ENCODE data around the gene CCNYL1.
"Not testable (repeated sequence)": the region's sequence is repeated elsewhere in the genome, so short reads cannot be mapped to it uniquely, and the experiment has no call there.

Gene CCNYL1

DNA sequence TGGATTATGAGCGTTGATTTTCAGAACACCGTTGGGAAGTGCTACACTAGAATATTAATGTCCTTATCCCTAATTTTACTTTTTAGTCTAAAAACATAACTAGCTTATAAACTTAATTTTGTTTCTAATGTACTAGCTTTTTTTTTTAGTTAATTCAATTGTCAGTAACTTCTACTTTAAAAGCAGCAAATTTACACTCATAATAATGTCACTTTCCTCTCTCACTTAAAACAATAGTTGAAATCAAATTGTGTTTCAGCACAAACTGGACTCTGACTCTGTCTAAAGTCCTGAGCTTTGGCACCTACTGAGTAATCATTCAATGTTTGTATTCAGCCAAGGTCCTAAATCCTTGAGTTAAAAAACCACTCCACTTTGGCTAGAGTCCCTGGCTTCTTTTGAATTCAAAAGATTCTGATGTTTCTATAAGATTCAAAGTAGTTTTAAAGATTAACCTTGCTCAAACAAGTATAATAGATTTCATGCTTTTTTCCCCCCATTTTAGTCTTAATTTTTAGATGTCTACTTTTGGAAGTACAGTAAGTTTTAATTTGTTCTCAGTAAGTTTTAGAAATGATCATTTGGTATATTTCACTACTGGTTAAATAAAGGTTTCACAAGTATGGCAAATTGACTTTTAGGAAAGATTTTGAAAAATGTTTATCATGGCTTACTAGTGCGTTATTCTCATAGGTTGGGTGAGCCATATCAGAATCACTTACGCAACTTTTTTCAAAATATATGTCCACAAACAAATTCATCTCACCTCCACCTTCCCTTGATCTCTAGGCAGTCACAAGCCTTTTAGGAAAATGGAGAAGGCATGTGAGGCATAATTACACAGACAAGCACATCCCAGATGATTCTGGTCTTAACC lies 23.4 kb downstream of the CCNYL1 start:
- no peak for DNase-seq (ENCODE audit: low read depth in 2 of 2)

DNA sequence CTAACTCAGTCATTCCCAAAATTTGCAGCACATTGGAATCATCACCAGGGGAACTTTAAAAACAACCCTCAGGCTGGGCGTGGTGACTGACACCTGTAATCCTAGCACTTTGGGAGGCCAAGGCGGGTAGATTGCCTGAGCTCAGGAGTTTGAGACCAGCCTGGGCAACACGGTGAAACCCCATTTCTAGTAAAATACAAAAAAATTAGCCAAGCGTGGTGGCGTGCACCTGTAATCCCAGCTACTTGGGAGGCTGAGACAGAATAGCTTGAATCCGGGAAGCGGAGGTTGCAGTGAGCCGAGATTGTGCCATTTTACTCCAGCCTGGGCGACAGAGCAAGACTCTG lies 24.0 kb downstream of the CCNYL1 start:
- DNase-seq (ENCODE audit: low read depth in 2 of 2): not testable (repeated sequence)

DNA sequence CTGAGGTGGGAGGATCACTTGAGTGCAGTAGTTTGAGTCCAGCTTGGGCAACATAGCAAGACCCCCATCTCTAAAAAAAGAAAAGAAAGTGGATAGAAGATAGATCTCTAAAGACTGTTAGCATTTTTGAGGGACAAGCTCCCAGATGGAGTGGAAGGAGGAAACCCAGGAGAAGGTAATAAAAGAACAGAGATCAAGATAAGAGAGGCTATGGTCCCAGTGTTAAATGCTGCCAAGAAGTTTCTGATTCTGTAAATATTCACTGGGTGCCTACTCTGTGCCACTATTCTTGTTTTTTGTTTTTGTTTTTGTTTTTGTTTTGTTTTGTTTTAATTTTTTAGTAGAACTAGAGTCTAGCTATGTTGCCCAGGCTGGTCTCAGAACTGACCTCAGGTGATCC lies 32.1 kb downstream of the CCNYL1 start:
- no peak for DNase-seq (ENCODE audit: low read depth in 2 of 2)

DNA sequence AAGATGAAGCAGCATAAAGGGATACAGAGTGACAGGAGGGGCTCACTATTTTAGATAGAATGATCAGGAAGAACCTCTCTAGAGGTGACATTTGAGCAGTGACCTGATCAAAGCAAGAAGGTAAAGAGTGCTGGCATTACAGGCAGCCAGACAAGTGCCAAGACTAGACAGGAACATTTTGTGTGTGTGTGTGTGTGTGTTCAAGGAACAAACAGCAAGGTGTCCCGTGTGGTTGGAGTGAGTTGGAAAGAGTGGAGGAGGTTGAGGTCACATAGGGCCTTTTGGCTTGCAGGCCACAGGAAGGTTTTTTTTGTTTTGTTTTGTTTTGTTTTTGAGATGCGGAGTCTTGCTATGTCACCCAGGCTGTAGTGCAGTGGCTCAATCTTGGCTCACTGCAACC lies 32.6 kb downstream of the CCNYL1 start:
- DNase-seq (ENCODE audit: low read depth in 2 of 2): no peak

DNA sequence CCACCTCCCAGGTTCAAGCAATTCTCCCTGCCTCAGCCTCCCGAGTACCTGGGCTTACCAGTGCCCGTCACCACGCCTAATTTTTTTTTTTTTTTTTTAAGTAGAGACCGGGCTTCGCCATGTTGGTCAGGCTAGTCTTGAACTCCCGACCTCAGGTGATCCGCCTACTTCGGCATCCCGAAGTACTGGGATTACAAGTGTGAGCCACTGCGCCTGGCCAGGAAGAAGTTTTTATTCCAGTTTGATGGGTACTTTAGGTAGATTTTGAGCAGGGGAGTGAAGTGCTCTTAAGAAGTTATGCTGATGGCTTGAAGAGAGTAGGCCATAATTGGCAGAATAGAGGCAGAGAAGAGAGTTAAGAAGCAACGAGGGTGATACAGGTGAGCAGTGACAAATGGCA lies 33.0 kb downstream of the CCNYL1 start:
- DNase-seq (ENCODE audit: low read depth in 2 of 2): no peak

DNA sequence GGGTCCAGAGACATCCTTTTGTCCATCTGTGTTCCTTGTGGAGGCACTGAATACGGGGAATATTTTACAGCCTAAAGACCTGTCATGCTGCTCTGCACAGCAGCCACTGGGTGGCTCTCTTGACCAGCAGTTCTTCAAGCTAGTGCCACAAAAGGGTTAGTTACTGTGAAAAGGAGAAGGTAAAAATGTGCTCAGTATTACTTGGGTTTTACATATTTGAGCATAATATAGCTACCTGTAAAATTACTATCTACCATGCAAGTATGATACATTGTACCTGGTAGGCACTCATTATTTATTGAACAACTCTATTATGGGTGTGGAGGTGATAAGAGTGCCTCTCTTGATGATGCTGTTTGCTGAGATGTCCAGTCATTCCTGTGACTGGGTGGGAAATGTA lies 34.7 kb downstream of the CCNYL1 start:
- DNase-seq (ENCODE audit: low read depth in 2 of 2): no peak

DNA sequence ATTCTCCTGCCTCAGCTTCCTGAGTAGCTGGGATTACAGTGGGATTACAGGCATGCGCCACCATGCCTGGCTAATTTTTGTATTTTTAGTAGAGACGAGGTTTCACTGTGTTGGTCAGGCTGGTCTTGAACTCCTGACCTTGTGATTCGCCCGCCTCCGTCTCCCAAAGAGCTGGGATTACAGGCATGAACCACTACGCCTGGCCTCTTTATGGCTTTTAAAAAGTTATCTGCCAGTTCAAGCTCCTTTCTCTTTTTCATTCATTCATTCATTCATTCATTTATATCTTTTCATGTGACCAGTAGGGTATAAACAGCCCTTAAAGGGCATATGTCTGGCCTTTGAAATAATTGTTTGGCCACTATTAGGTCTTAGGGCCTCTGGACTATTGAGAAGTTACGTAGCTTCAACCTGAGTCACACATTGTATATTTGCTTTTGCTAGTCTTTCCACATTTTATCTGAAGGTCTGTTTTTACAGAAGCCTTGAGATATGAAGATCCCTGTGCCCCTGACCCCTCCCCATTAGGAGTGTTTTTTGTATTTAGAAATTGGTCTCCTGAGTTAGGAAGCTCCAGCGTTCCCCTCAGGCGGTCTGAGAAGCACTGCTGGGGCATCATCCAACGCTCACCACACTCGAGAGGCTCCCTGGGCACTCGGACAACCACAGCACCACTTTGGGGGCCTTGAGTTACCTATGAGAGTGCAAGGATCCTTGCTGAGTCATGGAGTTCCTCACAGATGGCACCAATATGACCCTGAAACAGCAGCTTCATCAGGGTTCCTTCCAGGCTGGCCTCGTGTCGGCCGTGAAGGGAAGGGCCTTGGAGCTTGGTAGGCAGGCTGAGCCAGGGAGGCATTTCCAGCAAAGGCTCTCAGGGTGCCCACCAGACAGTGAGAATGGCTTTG lies 36.5 kb downstream of the CCNYL1 start:
- no peak for DNase-seq (ENCODE audit: low read depth in 2 of 2)

DNA sequence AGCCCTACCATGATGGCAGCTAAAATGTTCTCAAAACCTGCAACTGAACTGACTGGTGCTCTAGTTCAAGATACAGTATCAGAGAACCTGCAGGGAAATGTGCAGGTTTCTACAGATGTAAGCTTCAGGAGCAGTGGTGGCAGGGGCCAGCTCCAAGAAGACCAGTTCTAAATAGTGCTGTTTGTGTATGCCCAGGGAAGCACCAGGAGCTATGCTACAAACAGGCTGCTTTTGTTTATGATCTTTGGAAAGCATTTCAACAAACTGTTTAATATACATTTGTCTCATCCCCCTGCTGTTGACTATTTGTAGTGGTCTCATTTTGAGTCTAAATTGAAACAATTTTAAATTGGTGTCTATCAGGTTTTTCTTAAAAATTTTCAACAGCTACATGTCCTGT lies 37.6 kb downstream of the CCNYL1 start:
- no peak for DNase-seq (ENCODE audit: low read depth in 2 of 2)

DNA sequence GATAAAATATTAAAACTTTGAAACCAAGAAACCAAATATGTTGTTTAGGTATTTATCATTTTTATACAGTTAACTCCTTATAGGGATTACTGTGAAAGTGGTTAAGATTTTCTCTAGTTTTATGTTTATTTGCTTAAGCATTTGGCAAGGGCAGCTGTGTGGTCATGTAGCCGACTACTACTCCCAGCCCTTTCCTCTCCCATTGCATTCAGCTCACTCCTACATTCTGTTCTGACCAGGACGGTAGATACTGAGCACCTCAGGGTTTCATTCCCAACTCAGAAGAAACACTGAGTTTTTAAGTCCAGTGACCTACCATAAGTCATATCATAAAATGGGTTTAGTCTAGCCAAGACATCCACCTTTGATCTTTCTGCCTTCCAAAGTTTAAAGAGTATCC lies 38.4 kb downstream of the CCNYL1 start:
- DNase-seq (ENCODE audit: low read depth in 2 of 2): no peak

DNA sequence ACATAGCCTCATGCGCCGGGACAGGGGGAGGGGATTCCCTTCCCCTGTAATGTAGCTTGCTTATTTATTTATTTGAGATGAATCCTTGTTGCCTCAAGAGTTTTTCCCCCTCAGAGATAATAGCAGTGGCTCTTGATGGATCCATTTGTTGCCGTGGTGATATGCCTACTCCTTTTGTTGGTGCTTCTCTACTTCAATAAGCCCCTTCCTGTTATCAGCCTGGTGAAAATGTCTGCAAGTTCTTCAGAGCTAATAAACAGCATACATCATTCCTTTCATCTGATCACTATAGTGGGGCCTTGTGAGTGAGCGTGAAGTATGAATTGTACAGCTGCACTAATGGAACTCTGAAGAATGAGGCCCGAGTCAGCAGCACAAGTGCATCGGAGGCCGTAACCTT lies 38.9 kb downstream of the CCNYL1 start:
- DNase-seq (ENCODE audit: low read depth in 2 of 2): no peak

DNA sequence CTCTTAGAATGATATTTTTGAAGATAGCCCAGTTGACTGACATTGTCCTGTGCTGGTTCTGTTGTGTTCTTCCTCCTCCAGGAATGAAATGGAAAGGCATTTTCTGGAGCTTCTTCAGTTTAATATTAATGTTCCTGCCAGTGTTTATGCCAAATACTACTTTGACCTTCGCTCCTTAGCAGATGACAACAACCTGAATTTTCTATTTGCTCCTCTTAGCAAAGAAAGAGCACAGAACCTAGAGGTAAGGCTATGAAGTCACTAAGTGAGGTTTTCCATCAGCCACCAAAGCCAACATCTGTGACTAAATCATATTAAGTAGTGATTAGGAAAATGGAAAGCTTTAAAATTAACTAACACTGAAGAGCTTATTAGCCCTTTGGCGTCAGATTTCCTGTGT lies 39.4 kb downstream of the CCNYL1 start:
- no peak for DNase-seq (ENCODE audit: low read depth in 2 of 2)

DNA sequence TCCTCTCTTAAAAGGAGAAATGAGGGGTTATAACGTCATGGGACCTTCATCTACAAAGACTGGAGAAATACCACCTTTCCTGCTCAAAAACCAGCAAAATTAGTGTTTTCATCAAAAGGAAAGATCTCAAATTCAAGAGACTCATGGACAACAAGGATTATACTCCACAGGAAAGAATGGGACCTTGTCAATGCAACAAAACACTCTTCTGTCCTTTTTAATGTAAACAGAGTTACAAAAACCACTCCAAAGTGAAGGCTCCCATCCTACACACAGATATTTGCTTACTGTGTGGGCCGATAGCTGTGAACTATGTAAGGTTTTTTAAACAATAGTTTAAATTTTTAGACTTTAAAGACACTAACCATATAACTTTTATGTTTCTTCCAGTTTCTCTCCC lies 42.2 kb downstream of the CCNYL1 start:
- DNase-seq (ENCODE audit: low read depth in 2 of 2): not testable (repeated sequence)

DNA sequence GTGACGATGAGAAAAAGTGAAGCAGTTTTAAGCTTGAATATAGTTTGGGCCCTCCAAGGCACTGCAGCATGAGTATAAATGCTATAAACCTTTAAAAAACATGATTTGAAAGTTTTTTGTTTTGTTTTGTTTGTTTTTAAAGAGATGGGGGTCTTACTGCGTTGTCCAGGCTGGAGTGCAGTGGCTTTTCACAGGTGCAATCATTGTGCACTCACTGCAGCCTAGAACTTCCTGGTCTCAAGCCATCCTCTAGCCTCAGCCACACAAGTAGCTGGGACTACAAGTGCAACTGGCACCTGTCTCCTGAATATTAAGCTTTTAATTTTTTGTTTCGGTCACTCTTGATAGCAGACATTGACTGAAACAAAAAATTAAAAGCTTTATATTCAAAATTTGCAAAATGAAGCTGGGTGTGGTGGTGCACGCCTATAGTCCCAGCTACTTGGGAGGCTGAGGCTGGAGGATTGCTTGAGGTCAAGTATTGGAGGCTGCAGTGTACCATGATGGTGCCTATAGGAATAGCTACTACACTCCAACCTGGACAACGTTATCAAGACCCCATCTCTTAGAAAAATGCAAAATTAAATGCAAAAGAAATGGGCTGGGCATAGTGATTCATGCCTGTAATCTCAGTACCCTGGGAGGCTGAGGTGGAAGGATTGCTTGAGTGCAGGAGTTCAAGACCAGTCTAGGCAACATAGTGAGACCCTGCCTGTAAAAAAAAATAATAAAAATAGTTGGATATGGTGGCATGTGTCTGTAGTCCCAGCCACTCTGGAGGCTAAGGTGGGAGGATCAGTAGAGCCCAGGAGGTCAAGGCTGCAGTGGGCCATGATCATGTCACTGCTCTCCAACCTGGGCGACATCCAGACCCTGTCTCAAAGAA lies 43.3 kb downstream of the CCNYL1 start:
- DNase-seq (ENCODE audit: low read depth in 2 of 2): no peak

DNA sequence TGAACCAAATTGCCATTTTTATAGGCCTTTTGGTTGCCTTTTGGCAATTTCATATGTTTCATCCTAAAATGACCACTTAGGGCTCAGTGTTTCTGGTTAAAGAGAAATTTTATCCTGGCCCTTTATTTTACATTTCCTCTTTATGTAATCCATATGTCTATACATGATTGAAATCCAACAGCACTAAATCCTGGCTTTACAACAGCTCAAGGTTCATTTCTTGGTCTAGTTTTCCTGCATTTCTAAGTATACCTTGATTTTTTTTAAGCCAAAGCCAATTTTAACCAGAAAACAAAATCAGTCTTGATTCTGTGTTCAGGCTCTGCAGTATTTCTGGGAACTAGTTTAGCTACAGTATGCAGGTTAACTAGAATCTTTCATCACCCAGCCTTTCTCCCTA lies 46.6 kb downstream of the CCNYL1 start:
- no peak for DNase-seq (ENCODE audit: low read depth in 2 of 2)

DNA sequence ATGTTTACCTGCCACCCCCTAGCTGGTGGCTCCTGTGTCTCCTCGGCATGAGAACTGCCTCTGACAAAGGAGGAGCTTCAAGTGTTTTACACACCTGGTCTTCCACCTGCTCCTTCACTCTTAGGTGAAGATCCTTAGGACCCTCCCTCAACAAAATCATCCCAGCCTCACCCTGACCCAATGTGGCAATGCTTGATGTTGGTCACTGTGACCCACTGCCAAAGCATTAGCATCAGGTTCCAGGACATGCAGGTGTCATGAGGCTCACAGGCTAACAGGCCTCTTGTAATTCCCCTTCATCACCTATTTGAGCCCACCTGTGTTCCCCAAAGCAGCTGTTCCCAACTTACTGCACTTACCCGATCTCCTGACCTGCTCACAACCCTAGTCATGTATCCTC lies 48.5 kb downstream of the CCNYL1 start:
- no peak for DNase-seq (ENCODE audit: low read depth in 2 of 2)

DNA sequence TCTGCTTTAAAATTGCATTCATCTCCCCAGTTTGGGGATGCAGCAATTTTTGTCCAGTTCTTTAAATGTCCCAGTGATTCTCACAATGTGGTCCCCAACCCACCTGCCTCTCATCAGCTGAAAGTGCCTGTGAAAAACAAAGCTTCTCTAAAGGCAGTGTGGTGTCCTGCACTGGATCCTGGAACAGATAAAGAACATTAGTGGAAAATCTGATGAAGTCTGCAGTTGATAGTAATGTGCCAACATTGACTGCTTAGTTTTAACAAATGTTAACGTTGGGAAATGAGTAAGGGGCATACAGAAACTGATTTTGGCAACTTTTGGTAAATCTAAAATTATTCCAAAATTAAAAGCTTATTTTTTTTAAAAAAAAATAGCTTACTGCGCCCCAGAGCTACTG lies 49.0 kb downstream of the CCNYL1 start:
- DNase-seq (ENCODE audit: low read depth in 2 of 2): no peak

DNA sequence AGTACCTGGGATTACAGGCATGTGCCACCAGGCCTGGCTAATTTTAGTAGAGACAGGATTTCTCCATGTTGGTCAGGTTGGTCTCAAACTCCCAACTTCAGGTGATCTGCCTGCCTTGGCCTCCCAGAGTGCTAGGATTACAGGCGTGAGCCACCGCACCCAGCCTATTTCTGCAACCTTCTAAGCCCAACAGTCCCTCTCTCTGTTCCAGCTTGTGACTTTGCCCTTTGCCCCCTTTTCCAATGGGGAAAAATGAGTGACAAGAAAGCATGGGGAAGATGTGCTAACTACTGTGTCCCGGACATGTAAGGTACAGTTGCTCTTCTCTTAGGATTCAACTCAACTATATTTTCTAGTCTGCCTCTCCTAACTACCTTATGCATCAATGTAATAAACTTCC lies 50.0 kb downstream of the CCNYL1 start:
- DNase-seq (ENCODE audit: low read depth in 2 of 2): not testable (repeated sequence)

DNA sequence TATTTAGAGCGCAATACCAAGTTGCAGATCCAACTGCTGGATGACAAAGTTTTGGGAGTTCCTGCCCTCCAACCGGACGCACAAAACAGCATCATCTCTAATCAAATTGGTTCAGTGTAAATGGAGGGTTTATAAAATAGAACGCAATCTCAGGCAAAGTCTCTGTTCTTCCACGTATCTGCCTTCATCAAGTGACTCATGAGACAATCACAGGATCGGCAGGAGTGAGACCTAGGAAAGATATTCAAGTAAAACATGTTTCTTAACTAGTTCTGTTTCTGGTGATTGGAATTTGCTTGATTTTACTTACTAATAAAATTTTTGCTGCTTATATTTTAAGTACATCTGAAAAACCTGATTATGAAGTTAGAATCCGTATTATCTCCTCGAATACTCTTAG lies 50.7 kb downstream of the CCNYL1 start:
- DNase-seq (ENCODE audit: low read depth in 2 of 2): no peak

DNA sequence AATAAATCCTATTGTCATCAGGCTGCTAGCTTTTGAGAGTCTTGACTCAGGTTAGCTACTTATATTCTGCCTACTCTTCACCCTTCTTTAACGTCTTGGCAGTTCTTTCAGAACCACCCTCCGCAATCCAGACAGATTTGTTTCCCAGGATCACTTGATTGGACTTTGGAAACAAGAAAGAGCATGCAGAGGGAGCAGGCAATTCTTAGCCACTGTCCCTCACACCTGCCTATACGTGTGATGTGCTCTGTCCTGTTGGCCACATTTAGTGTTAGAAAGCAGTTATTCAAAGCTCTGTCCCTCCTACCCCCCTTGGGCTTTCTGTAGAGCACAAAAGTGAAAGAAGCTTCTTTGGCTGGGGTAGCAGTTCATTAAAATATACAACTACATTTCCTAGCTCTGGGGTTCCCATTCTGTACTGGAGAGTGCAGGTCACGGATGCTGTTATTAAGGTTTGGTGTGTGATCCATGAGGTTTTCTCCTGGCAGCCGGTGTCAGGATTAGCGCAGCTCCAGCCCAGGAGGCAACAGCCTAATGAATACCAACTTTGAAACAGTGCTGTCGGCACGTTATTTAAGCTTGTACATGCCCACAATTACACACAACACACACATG lies 52.0 kb downstream of the CCNYL1 start:
- DNase-seq (ENCODE audit: low read depth in 2 of 2): no peak

DNA sequence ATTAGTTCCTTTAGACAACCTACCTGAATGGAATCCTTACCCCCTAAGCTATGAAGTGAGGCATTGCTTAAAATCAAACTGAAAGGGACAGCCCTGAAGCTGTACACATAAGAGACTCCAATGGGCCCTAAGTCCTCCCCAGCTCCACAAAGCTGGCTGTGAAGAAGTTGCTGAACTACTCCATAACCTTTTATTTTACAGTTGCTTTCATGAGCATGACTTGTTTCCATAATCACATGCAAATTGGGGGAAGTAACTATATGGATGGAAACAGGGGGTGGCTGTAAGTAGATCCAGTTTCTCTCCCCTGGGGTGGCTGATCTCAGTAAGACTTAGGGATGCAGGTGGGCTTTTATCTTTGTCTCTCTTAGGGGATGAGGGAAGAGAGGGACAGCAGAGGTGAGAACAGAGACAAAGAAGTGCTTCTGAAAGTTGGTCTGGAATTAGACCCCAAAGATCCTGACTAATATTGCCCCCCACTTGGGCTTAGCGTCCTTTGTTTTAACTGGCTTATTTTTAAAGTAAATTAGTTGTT lies 52.7 kb downstream of the CCNYL1 start:
- no peak for DNase-seq (ENCODE audit: low read depth in 2 of 2)

DNA sequence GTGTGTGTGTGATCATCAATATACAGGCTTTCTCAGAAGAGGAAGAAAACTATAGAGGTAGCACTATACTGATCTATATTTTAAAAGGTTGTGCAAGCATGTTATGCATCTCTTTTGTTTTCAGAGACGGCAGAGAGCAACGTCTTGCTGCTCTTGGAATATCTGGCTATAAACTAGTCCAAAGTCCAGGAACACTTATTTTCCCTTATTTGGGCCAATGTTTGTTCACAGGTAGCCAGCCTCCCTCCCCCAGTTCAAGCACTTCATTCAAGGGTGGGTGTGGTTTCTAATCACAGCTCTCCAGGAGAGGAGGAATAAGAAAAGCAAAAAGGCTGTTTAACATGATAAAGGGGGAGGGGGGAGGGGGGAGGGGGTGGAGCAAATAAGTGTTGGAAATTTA lies 54.1 kb downstream of the CCNYL1 start:
- no peak for DNase-seq (ENCODE audit: low read depth in 2 of 2)
